Measurements from ENCODE around the gene ZNF554.
"Not testable (repeated sequence)": the region's sequence is repeated elsewhere in the genome, so short reads cannot be mapped to it uniquely, and the experiment has no call there.

Gene ZNF554

DNA sequence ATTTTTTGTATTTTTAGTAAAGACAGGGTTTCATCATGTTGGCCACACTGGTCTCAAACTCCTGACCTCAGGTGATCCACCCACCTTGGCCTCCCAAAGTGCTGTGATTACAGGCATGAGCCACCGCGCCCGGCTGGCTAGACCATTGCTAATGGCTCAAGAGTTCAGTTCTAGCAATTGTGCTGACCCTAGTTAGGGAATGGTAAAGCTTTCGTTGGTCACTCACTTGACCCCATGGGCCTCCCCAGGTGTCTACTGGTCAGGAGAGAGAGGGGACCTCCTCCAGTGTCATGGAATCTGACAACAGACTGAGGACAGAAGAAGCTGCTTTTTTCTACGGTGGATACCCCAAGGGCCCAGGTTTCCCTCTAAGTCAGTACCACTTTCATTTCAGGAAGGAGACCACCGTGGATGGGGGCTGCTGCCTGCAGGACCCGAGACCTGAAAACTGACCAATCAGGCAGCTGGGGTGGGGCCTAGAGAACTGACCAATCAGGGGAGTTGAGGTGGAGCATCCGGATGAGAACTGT, 46.9 kb downstream of the ZNF554 start:
- Histone ChIP-seq H3K27me3 (ENCODE audit: control insufficient read depth in 1 of 2, insufficient read depth in 2 of 2, low read length in 2 of 2) (no peaks in the 10 kb centered on the region), H3K9me3 (ENCODE audit: control insufficient read depth in 1 of 2, low read length in 2 of 2) (no peaks in the 10 kb centered on the region), H3K27ac (ENCODE audit: low read depth, low read length) (no peak overlapping the region), H3K36me3 (ENCODE audit: control insufficient read depth in 1 of 2, insufficient read depth in 2 of 2, low read length in 2 of 2) (no peaks in the 10 kb centered on the region), H3K4me3 (ENCODE audit: low read depth in 1 of 2, low read length in 2 of 2) (no peak overlapping the region), H3K4me1 (ENCODE audit: control insufficient read depth in 1 of 2, insufficient read depth in 2 of 2, low read length in 2 of 2) (no peaks in the 10 kb centered on the region), H3K9ac (ENCODE audit: low read depth in 1 of 2, low read length in 2 of 2) (no peak overlapping the region)

DNA sequence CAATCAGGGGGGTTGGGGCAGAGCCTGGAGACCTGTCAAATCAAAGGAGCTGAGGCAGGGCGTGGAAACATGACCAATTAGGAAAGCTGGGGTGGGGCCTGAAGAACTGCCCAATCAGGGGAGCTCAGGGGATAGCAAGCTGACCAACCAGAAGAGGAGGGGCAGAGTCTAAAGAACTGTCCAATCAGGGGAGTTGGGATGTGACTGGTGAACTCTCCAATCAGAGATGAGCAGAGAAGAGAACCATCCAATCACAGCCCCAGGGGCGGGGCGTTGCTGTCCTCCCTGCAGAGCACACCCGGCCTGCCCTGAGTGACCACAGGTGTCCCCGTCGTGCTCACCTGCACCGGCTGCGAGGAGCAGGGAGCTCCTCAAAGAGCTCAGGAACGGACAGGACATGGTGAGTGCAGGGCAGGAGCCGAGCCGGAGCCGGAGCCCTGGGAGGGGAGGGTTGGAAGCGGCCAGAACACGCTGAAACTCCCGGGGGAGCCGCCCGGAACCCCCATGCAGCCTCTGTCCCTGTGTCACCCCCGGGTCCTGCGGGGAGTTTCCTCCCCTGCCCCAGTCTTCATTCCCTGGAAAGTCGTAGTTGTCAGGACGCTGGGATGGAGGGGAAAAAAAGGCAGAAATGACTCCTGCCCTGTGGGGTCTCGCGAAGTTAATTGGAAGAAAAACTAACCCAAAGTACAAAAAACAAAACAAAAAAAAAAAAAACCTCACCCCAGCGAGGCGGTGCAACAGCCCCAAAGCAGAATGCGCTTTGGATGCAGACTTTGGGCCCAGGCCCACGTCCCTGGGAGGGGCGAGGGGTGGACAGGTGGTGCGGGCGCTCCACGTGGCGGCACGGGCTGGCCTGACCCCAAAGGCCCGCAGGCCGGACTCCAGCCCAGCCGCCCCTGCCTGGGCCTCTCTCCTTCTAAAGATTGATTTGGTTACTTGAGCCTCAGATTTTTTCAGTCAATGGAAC, 47.6 kb downstream of the ZNF554 start, which contains the start of gene ZNF556:
Gene ZNF556, plus strand, starts transcription at position 311 of the 967 bp plus-strand sequence. Its CDS starts 87 bp downstream, at position 398.
- Histone ChIP-seq H3K4me3 (ENCODE audit: low read depth in 1 of 2, low read length in 2 of 2) (no peak within 1 kb of the TSS), H3K4me1 (ENCODE audit: control insufficient read depth in 1 of 2, insufficient read depth in 2 of 2, low read length in 2 of 2) (no peaks in the 10 kb centered on the region), H3K27me3 (ENCODE audit: control insufficient read depth in 1 of 2, insufficient read depth in 2 of 2, low read length in 2 of 2) (no peaks in the 10 kb centered on the region), H3K36me3 (ENCODE audit: control insufficient read depth in 1 of 2, insufficient read depth in 2 of 2, low read length in 2 of 2) (no peaks in the 10 kb centered on the region), H3K9me3 (ENCODE audit: control insufficient read depth in 1 of 2, low read length in 2 of 2) (no peaks in the 10 kb centered on the region), H3K9ac (ENCODE audit: low read depth in 1 of 2, low read length in 2 of 2) (no peak within 1 kb of the TSS), H3K27ac (ENCODE audit: low read depth, low read length) (no peak within 1 kb of the TSS)

DNA sequence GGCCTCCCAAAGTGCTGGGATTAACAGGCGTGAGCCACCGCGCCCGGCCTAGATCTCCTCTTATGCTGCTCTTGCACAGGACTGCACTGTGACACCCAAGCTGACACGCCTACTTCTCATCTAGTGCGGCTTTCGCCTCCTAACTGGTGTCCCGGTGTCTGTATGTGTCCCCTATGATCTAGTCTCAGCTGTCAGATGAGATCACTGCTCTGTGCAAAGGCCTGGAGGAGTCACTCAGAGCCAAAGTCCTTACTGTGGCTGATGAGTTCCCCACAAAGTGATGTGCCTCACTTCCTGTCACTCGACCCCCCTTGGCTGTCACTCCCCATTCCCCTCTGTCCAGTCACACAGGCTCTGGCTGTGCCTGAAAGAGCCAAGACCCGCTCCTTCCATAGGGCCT, 50.0 kb downstream of the ZNF554 start:
- H3K4me1 ChIP-seq (ENCODE audit: control insufficient read depth in 1 of 2, insufficient read depth in 2 of 2, low read length in 2 of 2) = no peaks in the 10 kb centered on the region
- no peak overlapping the region for H3K4me3 ChIP-seq (ENCODE audit: low read depth in 1 of 2, low read length in 2 of 2)
- H3K27me3 ChIP-seq (ENCODE audit: control insufficient read depth in 1 of 2, insufficient read depth in 2 of 2, low read length in 2 of 2) = no peaks in the 10 kb centered on the region
- H3K36me3 ChIP-seq (ENCODE audit: control insufficient read depth in 1 of 2, insufficient read depth in 2 of 2, low read length in 2 of 2) = no peaks in the 10 kb centered on the region
- H3K27ac ChIP-seq (ENCODE audit: low read depth, low read length) = no peak overlapping the region
- H3K9ac ChIP-seq (ENCODE audit: low read depth in 1 of 2, low read length in 2 of 2) = no peak overlapping the region
- no peaks in the 10 kb centered on the region for H3K9me3 ChIP-seq (ENCODE audit: control insufficient read depth in 1 of 2, low read length in 2 of 2)

DNA sequence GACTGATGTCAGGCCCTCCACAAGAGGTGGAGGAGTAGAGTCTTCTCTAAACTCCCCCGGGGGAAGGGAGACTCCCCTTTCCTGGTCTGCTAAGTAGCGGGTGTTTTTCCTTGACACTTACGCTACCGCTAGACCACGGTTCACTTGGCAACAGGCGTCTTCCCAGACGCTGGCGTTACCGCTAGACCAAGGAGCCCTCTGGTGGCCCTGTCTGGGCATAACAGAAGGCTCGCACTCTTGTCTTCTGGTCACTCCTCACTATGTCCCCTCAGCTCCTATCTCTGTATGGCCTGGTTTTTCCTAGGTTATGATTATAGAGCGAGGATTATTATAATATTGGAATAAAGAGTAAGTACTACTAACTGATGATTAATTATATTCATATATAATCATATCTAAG, 52.5 kb downstream of the ZNF554 start:
- not testable (repeated sequence) for H3K36me3 ChIP-seq (ENCODE audit: control insufficient read depth in 1 of 2, insufficient read depth in 2 of 2, low read length in 2 of 2); H3K27me3 ChIP-seq (ENCODE audit: control insufficient read depth in 1 of 2, insufficient read depth in 2 of 2, low read length in 2 of 2); H3K9ac ChIP-seq (ENCODE audit: low read depth in 1 of 2, low read length in 2 of 2); H3K27ac ChIP-seq (ENCODE audit: low read depth, low read length); H3K4me3 ChIP-seq (ENCODE audit: low read depth in 1 of 2, low read length in 2 of 2); H3K9me3 ChIP-seq (ENCODE audit: control insufficient read depth in 1 of 2, low read length in 2 of 2); H3K4me1 ChIP-seq (ENCODE audit: control insufficient read depth in 1 of 2, insufficient read depth in 2 of 2, low read length in 2 of 2)

DNA sequence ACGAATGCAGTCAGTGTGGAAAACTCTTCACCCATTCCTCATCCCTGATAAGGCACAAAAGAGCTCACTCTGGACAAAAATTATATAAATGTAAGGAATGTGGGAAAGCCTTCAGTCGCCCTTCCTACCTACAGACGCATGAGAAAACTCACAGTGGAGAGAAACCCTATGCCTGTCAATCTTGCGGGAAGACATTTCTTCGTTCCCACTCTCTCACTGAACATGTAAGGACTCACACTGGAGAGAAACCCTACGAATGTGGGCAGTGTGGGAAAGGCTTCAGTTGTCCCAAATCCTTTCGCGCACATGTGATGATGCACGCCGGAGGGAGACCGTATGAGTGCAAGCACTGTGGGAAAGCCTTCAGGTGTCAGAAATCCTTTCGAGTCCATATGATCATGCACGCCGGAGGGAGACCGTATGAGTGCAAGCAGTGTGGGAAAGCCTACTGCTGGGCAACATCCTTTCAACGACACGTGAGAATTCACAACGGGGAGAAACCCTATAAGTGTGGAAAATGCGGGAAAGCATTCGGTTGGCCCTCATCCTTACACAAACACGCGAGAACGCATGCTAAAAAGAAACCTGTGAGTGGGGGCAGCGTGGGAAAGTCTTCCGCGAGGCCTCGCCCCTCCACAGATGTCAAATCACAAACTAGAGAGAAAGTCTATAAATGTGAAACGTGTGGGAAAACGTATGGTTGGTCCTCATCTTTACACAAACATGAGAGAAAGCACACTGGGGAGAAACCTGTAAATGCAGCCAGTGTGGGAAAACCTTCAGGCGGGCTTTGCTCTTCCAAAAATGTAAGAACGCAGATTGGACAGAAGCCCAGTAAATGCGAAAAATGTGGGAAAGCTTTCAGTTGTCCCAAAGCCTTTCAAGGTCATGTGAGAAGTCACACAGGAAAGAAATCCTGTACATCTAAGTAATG, 58.0 kb downstream of the ZNF554 start:
- H3K27me3 ChIP-seq (ENCODE audit: control insufficient read depth in 1 of 2, insufficient read depth in 2 of 2, low read length in 2 of 2) = no peaks in the 10 kb centered on the region
- H3K4me3 ChIP-seq (ENCODE audit: low read depth in 1 of 2, low read length in 2 of 2) = no peak overlapping the region
- no peak overlapping the region for H3K27ac ChIP-seq (ENCODE audit: low read depth, low read length)
- H3K36me3 ChIP-seq (ENCODE audit: control insufficient read depth in 1 of 2, insufficient read depth in 2 of 2, low read length in 2 of 2) = no peaks in the 10 kb centered on the region
- peaks cover 13 to 25% of the 10 kb centered on the region in 2 donors for H3K9me3 ChIP-seq (ENCODE audit: control insufficient read depth in 1 of 2, low read length in 2 of 2)
- no peak overlapping the region for H3K9ac ChIP-seq (ENCODE audit: low read depth in 1 of 2, low read length in 2 of 2)
- no peaks in the 10 kb centered on the region for H3K4me1 ChIP-seq (ENCODE audit: control insufficient read depth in 1 of 2, insufficient read depth in 2 of 2, low read length in 2 of 2)

DNA sequence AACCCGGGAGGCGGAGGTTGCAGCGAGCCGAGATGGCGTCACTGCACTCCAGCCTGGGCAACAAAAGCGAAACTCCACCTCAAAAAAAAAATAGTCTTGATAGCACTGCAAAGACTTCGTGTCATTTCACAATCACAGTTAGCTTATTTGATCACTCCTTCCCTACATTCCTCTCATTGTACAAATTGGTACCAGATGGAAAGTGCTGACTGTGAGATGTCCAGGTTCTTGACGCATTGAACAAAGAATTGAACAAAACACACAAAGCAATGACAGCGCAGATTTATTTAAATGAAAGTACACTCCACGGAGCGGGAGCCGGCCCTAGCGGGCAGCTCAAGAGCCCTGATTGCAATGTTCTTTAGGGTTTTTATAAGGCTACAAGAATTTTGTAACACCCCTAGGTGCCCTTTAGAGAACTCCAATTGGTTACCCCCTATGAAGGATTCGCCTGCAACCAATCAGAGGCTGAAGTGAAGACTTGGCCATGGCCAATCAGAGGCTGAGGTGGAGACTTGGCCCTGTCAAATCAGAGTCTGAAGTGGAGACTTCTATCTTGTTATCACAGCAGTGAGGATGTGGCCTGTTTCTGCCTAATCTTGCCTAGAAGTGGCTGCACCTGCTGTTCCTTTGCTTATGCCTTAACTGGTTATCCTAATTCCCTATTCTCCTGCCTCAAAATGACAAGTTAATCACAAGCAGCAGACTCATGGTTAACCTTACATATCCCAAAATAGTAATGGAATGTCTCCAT, 64.2 kb downstream of the ZNF554 start:
- H3K36me3 ChIP-seq (ENCODE audit: control insufficient read depth in 1 of 2, insufficient read depth in 2 of 2, low read length in 2 of 2) = no peaks in the 10 kb centered on the region
- peaks cover 0 to 3% of the 10 kb centered on the region in 2 donors for H3K9me3 ChIP-seq (ENCODE audit: control insufficient read depth in 1 of 2, low read length in 2 of 2)
- no peaks in the 10 kb centered on the region for H3K4me1 ChIP-seq (ENCODE audit: control insufficient read depth in 1 of 2, insufficient read depth in 2 of 2, low read length in 2 of 2)
- no peak overlapping the region for H3K4me3 ChIP-seq (ENCODE audit: low read depth in 1 of 2, low read length in 2 of 2)
- H3K27me3 ChIP-seq (ENCODE audit: control insufficient read depth in 1 of 2, insufficient read depth in 2 of 2, low read length in 2 of 2) = no peaks in the 10 kb centered on the region
- no peak overlapping the region for H3K9ac ChIP-seq (ENCODE audit: low read depth in 1 of 2, low read length in 2 of 2)
- no peak overlapping the region for H3K27ac ChIP-seq (ENCODE audit: low read depth, low read length)

DNA sequence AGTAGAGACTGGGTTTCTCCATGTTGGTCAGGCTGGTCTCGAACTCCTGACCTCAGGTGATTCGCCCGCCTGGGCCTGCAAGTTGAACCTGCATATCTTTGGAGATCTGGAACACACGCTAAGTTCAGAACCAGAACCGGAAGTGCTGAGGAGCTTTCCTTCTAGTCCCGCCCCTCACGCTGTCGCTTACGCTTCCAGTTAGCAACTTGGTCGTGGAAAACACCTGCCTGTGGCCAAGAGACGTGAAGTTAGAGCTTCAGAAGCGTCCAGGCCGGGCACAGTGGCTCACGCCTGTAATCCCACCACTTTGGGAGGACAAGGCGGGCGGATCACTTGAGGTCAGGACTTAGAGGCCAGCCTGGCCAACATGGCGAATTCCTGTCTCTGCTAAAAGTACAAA, 66.1 kb downstream of the ZNF554 start:
- no peak overlapping the region for H3K4me3 ChIP-seq (ENCODE audit: low read depth in 1 of 2, low read length in 2 of 2)
- H3K4me1 ChIP-seq (ENCODE audit: control insufficient read depth in 1 of 2, insufficient read depth in 2 of 2, low read length in 2 of 2) = no peaks in the 10 kb centered on the region
- no peaks in the 10 kb centered on the region for H3K27me3 ChIP-seq (ENCODE audit: control insufficient read depth in 1 of 2, insufficient read depth in 2 of 2, low read length in 2 of 2)
- H3K9me3 ChIP-seq (ENCODE audit: control insufficient read depth in 1 of 2, low read length in 2 of 2) = no peaks in the 10 kb centered on the region
- no peak overlapping the region for H3K9ac ChIP-seq (ENCODE audit: low read depth in 1 of 2, low read length in 2 of 2)
- no peaks in the 10 kb centered on the region for H3K36me3 ChIP-seq (ENCODE audit: control insufficient read depth in 1 of 2, insufficient read depth in 2 of 2, low read length in 2 of 2)
- H3K27ac ChIP-seq (ENCODE audit: low read depth, low read length) = no peak overlapping the region

All from duodenal mucosa (tissue), 2 donors.